Effector CD4-positive, alpha-beta T cell (primary cell): ENCODE results near the gene ODF4.
"Not testable (repeated sequence)": the region's sequence is repeated elsewhere in the genome, so short reads cannot be mapped to it uniquely, and the experiment has no call there.

Experiments
- DNase-seq: peaks from one replicate; pipeline ENCODE4 v3.0.0-alpha.2; 2020

Gene ODF4

DNA sequence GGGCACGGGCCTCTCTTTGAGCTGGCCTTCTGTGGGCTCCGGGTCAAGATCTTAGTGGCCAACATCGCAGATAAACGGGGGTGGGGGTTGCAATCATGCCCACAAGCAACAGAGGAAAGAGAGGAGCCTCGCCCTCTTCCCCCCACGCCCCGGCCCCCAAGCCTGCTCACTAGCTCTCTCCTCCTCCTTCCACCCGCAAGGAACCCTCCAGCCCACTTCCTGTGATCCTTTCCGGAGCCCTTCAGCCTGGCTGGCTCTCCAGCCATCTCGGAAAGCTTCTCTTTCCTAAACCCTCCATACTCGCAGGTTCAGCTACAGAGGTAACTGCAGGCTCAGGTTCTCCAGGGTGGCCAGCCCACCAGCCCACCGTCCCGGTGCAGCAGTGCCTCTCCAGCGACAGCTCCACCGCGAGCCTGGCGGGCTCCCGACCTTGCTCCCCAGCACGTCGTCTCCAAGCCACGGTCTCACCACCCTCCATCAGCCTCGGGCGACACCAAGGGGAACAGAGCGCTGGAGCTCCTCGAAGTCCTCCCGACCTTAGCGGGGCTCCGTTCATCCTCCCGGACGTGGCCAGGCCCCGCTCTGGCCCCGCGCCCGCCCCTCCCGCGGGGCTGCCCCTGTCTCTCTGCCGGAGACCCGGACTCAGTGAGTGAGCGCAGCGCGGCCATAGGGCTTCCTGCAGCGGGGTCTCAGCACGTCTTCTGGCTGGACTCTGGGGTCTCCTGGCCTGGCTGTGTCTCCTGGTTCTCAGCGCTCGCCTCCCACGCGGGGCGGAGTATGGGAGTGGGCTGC lies 12.9 kb upstream of the ODF4 start:
- DNase-seq = no peak

DNA sequence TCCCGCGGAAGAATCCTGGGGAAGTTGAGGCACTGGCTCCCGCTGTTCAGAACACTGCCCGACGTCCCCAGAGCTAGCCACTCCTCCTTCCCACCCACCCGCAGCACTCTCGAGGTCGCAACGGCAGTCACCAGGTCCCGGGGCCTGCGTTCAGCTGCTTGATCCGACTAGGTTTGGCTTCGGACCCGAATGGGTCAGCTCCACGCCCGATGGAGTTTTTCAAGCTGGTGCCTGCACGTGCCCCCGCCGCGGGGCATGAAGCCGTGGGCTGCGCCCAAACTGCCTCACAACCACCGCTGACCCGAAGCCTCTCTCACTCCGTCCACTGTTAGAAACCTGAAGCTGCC lies 12.4 kb upstream of the ODF4 start:
- DNase-seq = no peak

GRCh38 chr17:8332128-8332527 lies 7.5 kb upstream of the ODF4 start:
- DNase-seq = no peak

DNA sequence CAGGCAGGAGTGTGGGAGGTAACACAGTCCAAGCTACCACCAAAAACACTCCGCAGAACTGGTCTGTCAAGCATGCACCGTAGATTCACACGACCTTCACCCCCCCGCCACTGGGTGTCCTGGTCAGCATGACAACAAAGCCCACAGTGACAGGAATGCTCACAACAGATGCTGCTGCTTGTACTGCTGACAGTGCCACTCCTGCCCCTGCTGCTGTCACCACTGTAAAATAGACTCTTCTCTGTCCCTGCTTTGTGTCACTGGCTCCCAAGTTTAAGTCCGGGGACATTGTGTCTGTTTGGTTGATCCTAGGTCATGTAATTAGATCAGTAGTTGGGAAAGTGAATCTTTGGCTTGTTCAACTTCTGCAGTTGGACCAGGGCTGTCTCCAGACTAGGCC lies 7.0 kb upstream of the ODF4 start:
- DNase-seq = no peak

GRCh38 chr17:8333281-8333680 lies 6.4 kb upstream of the ODF4 start:
- no peak for DNase-seq

- no peak for DNase-seq
Observed at GRCh38 chr17:8337802-8338752, 1.6 kb upstream of the ODF4 start.

GRCh38 chr17:8338753-8339140 lies 893 bp upstream of the ODF4 start:
- no peak for DNase-seq

- DNase-seq = no peak
Observed at GRCh38 chr17:8341456-8341855, 1.8 kb downstream of the ODF4 start.

DNA sequence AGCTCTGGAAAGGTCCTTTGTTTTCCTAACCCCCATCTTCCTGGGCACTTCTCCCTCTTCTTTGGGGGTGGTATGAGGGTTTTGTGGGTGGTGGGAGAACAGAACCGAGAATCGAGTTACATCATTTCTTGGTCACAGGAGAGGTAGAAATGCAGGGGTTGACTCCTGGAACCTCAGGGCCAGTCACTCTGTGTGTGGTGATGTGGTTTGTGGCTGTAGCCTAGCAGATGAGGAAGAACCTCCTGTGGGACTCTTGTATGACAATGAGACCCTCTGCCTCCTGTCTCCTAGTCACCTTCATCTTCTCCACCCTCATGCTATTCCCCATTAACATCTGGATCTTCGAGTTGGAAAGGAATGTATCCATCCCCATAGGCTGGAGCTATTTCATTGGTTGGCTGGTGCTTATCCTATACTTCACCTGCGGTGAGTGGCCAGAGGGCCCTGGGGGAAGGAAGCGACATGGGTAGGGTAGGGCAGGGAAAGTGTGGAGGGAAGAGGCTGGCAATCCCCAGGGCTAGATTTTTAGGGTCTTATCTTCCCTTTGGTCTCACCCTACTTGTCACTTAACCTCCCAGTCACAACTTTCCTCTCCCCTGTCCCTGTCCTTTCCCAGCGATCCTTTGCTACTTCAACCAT lies 5.5 kb downstream of the ODF4 start:
- DNase-seq = no peak

DNA sequence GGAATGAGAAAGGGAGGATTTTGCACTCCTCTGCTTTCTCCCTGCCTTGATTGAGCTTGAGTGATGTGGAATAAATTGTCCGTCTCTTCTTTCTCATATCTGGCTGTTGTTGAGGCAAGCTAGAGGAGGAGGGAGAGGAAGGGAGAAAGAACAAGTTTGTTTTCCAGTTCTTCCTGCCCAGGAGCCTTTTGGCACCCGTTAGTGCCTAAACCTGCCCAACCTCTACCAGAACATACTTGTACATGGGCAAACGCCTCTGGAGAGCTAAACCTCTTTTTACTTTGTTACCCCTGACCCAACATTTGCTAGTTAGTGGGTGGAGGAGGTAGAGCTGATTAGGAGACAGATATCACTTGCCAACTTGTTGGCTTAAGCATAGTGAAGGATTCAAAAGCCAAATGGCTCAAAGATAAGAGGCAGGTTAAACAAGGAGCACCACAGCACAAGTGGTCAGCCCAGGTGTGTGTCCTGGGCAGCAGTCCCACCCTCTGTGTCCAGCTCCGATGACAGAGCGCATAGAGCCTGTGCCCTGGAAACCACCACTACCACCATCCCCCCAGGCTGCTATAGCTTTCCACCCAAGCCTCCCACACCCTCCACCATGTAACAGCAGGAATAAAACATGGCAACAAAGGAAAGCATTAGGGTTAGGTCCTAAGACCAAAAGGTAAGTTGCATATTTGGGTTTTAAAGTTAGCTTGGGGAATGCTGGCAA lies 6.5 kb downstream of the ODF4 start:
- DNase-seq = no peak

DNA sequence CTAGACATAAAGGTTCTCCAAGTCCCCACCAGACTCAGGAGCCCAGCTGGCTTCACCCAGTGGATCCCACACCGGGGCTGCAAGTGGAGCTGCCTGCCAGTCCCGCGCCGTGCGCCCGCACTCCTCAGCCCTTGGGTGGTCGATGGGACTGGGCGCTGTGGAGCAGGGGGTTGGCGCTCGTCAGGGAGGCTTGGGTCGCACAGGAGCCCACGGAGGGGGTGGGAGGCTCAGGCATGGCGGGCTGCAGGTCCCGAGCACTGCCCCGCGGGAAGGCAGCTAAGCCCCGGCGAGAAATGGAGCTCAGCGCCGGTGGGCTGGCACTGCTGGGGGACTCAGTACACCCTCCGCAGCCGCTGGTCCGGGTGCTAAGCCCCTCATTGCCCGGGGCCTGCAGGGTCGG lies 7.4 kb downstream of the ODF4 start:
- not testable (repeated sequence) for DNase-seq

DNA sequence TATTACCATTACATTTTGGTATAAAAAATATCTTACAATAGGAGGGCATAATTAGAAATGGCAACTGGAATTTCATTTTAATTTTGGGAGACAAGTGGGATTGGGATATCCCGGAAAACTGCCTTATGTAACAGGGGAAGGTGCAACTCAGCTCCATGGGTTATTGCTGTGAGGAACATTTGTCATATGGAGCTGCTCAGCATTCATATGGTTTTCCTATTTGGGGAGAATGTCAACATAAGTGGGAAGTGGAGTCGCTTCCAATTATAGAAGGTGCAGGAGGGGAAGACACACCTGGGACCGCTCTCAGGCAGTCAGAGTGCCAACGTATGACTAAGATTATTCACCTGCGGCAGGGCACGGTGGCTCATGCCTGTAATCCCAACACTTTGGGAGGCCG lies 10.7 kb downstream of the ODF4 start:
- no peak for DNase-seq

DNA sequence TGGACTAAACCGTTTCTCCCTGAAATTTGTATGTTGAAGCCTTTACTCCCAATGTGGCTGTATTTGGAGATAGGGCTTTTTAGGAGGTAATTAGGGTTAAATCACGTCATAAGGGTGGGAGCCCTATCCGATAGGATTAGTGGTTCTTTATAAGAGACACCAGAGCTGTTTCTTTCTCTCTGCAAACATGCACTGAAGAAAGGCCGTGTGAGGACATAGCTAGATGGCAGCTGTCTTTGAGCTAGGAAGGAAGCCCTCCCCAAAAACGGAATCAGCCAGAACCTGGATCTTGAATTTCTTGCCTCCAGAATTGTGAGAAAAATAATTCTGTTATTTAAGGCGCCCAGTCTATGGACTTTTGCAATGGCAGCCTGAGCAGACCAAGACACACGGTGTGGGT lies 14.1 kb downstream of the ODF4 start:
- DNase-seq = no peak

DNA sequence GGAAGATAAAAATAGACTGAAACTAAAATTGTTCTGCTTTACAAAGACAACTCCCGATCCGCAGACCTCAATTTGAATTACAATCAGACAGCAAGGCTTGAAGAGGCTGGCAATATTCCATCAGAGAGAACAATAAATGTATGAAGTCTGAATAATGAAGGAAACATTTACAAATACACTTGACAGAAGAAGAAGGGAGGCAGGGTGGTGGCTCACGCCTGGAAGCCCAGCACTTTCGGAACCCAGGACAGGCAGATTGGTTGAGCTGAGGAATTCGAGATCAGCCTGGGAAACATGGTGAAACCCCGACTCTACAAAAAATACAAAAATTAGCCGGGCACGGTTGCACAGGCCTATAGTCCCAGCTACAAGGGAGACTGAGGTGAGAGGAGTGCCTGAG lies 14.6 kb downstream of the ODF4 start:
- DNase-seq = no peak

DNA sequence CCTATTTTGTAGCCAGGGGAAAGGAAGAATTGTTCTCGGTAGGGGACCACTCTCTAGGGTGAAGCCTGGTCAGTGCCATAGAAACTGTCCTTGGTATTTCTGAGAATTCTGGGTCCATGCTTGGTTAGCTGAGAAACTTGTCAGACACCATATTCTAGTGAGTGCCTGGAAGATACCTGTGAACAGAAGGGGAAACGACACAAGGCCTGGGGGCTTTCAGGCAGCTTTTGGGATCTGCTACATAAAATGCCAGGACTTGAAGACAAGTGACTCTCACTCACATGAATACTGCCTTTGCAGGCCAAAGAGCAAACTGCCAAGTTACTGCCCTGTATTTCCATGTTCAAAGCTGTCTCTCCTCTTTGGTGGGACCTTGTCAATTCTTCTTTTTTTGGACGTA lies 18.3 kb downstream of the ODF4 start:
- DNase-seq = no peak

- DNase-seq = no peak
Observed at GRCh38 chr17:8359769-8360168, 20.1 kb downstream of the ODF4 start.

GRCh38 chr17:8360260-8360659 lies 20.6 kb downstream of the ODF4 start:
- no peak for DNase-seq

DNA sequence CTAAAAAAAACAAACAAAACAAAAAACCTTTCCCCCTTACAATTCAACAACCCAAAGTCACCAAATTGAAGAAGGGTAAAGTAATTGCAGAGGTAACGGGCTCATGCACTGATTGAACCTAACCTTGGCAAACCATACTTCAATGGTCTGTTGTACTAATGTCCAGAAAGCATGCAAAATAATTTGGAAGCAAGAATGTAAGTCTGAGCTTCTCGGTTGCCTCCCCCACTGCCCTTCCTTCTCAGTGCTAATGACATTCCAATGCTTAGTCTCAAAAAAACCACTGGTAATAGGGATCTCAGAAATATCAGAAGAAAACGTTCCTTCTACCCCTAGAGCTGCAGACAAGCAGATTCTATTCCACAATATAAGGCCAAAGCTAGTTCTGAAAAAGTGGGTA lies 21.1 kb downstream of the ODF4 start:
- no peak for DNase-seq

GRCh38 chr17:8362651-8363332 lies 23.2 kb downstream of the ODF4 start:
- DNase-seq = no peak

DNA sequence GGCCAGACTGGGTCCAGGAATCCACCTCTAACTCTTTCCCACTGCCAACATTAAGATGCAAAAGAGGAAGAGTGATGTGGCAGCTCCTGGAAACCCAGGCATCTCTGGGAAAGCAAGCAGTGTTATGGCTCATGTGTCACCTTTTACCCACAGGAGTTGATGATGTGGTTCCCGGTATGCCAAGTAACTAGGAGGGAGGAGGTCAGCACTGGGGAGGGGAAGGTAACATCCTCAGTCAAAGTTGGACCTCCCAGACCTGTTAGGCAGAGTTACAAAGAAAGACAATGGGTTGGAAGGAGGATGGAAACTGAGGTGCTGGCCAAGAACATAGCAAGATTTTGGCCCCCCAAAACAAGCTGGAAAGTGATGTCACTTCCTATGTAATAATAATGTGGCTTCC lies 25.5 kb downstream of the ODF4 start:
- no peak for DNase-seq

DNA sequence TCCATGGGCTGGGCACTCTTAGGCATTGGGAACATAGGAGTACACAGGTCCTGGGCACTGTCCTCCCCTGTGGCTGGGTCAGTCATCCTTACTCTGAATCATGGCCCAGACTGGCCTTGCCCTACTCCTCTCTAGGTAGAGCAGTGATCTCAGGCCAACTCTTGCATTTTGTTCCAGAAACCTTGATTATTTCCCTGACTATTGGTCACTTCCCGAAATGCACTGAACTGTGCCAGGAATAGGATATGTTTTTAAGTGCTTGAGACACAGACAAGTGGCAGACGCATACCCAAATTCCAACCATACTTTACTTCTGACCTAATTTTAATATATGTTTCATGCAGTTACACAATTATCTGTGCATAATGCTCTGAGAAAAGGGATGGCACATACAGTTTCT lies 26.6 kb downstream of the ODF4 start:
- no peak for DNase-seq

DNA sequence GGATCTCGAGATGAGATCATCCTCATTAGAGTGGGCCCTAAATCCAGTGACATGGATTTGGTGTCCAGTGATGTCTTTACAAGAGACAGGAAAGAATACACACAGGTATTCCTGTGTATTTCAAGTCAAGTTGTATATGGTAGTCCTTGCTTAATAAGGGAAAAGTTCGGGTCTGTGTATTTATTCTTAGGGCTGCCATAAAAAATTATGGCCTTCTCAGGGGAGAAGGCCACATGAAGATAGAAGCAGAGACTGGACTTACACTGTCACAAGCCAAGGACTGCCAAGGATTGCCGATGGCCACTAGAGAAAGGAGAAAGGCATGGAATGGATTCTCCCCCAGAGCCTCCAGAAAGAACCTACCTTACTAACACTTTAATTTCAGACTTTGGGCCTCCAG lies 28.6 kb downstream of the ODF4 start:
- DNase-seq = no peak

GRCh38 chr17:8369944-8370343 lies 30.3 kb downstream of the ODF4 start:
- no peak for DNase-seq
